PC-3 (cell line): Measurements from ENCODE around the gene FAM200B. TPM values are rescaled to one million over a fixed set of nuclear protein-coding genes. Genes with fewer than 3 reads are reported as not detected.

ENCODE experiments used
- ATAC-seq: fragments of 200-7000 bp; cut with Tn5 transposase; 2 replicates; pipeline ENCODE4 v1.9.1; 2020; ENCODE audit warnings: mild to moderate bottlenecking, moderate library complexity
- BruUV-seq: library from RNA; stranded (reverse); fragments of 400-500 nt; replicated peaks from 2 replicates; lab custom pipeline; 2021; lab: Mats Ljungman, UMichigan
- CTCF ChIA-PET: fragments of 300-600 bp; sonication (Branson Sonifier 250); formaldehyde crosslinking; loops from one replicate; lab custom pipeline; 2022; ENCODE audit warnings: antibody characterized with exemption; lab: Charles Lee
- POLR2A ChIA-PET: fragments of 300-600 bp; sonication (Branson Sonifier 250); formaldehyde crosslinking; loops from one replicate; lab custom pipeline; 2022; ENCODE audit warnings: antibody characterized with exemption; ENCODE audit not compliant: unreplicated experiment; lab: Charles Lee
- DNase-seq: peaks from one replicate; pipeline ENCODE4 v3.0.0-alpha.2; 2015
- H2AFZ ChIP-seq: fragments of 300-600 bp; sonication (generic); 2 replicates; pipeline ENCODE4 v1.6.0; 2016; ENCODE audit warnings: antibody characterized with exemption, low read length
- H3F3A ChIP-seq: fragments of 300-600 bp; sonication (generic); one replicate; pipeline ENCODE4 v1.6.0; 2017; ENCODE audit warnings: antibody characterized with exemption, low read length, control low read depth, mild to moderate bottlenecking; ENCODE audit not compliant: unreplicated experiment
- H3K27ac ChIP-seq: fragments of 300-600 bp; sonication (generic); 2 replicates; pipeline ENCODE4 v1.5.1; 2016; ENCODE audit warnings: mild to moderate bottlenecking, low read length
- H3K27me3 ChIP-seq: fragments of 300-600 bp; sonication (generic); 2 replicates; pipeline ENCODE4 v1.6.1; 2016; ENCODE audit warnings: low read length, mixed read lengths
- H3K36me3 ChIP-seq: fragments of 300-600 bp; sonication (generic); 2 replicates; pipeline ENCODE4 v1.6.1; 2016; ENCODE audit warnings: low read depth, mixed run types, low read length, mixed read lengths
- H3K4me1 ChIP-seq: fragments of 300-600 bp; sonication (generic); 2 replicates; pipeline ENCODE4 v1.5.1; 2016; ENCODE audit warnings: low read length; ENCODE audit not compliant: insufficient read depth
- H3K4me2 ChIP-seq: fragments of 300-600 bp; sonication (generic); 2 replicates; pipeline ENCODE4 v1.6.0; 2016; ENCODE audit warnings: low read length
- H3K4me3 ChIP-seq: fragments of 300-600 bp; sonication (generic); 2 replicates; pipeline ENCODE4 v1.5.1; 2016; ENCODE audit warnings: mild to moderate bottlenecking, low read length, mixed read lengths
- H3K79me2 ChIP-seq: fragments of 300-600 bp; sonication (generic); 2 replicates; pipeline ENCODE4 v1.6.1; 2017; ENCODE audit warnings: low read length, mixed read lengths
- H3K9ac ChIP-seq: fragments of 300-600 bp; sonication (generic); 2 replicates; pipeline ENCODE4 v1.6.0; 2016; ENCODE audit warnings: mild to moderate bottlenecking, low read length
- H3K9me2 ChIP-seq: fragments of 300-600 bp; sonication (generic); replicated peaks from 2 replicates; pipeline ENCODE4 v1.6.1; 2016; ENCODE audit warnings: mixed run types, low read length, mixed read lengths
- H3K9me3 ChIP-seq: fragments of 300-600 bp; sonication (generic); 2 replicates; pipeline ENCODE4 v1.6.1; 2016; ENCODE audit warnings: low read length, mixed read lengths
- H4K20me1 ChIP-seq: fragments of 300-600 bp; sonication (generic); 2 replicates; pipeline ENCODE4 v1.6.1; 2016; ENCODE audit warnings: low read length, mixed read lengths
- EZH2 ChIP-seq: fragments of 300-600 bp; sonication (generic); IDR thresholded peaks from one replicate; pipeline ENCODE4 v1.6.1; 2017; ENCODE audit warnings: antibody characterized with exemption, mild to moderate bottlenecking, low read length; ENCODE audit not compliant: unreplicated experiment
- EZH2phosphoT487 ChIP-seq: fragments of 300-600 bp; sonication (generic); IDR thresholded peaks from 2 replicates; pipeline ENCODE4 v1.6.1; 2018; ENCODE audit warnings: mild to moderate bottlenecking, antibody characterized with exemption, low read length, borderline replicate concordance
- intact Hi-C: fragments of 100-400 bp; cut with micrococcal nuclease; formaldehyde crosslinking; loops from 2 replicates; pipeline ENCODE4 v1.9.0; 2023
- total RNA-seq: library from RNA; depleted of rRNA; stranded (reverse); fragments of >200 nt; gene quantifications from 2 replicates; pipeline ENCODE4 v1.2.3, GENCODE V29; 2014
- TF ChIP-seq, protein P1 (sequence below): fragments of 300-600 bp; sonication (generic); conservative IDR thresholded peaks from 2 replicates; pipeline ENCODE4 v1.5.1; 2017; ENCODE audit warnings: antibody characterized with exemption, low read depth, mild to moderate bottlenecking, low read length

FAM200B gene
- total RNA-seq, 1 experiment from 2014 or later, result 20.1 TPM

- CTCF ChIA-PET, result no interaction called here
- H2AFZ ChIP-seq, result no peak overlapping the region
- POLR2A ChIA-PET, result no interaction called here
- H4K20me1 ChIP-seq, result no peaks in the 10 kb centered on the region
- H3K27me3 ChIP-seq, result no peaks in the 10 kb centered on the region
- intact Hi-C loops, result no loop called here
- no peak overlapping the region for H3K27ac ChIP-seq
- peaks cover 30% of the 10 kb centered on the region for H3K79me2 ChIP-seq
- H3K9me2 ChIP-seq, result no peaks in the 10 kb centered on the region
- DNase-seq (no peak), ATAC-seq (no peak)
- H3K4me1 ChIP-seq, result peaks cover 23% of the 10 kb centered on the region
- H3K36me3 ChIP-seq, result peaks cover 8% of the 10 kb centered on the region; the same call in 1 of the 2 replicates
- H3K4me2 ChIP-seq, result no peak overlapping the region
- no peaks in the 10 kb centered on the region for H3K9me3 ChIP-seq
- no peak overlapping the region for H3K9ac ChIP-seq
- no peaks in the 10 kb centered on the region for H3F3A ChIP-seq
- no peak overlapping the region for H3K4me3 ChIP-seq
- no TSS peak for BruUV-seq
- TF ChIP-seq EZH2 (no peak), EZH2phosphoT487 (no peak)
- TF ChIP-seq, protein P1, sequence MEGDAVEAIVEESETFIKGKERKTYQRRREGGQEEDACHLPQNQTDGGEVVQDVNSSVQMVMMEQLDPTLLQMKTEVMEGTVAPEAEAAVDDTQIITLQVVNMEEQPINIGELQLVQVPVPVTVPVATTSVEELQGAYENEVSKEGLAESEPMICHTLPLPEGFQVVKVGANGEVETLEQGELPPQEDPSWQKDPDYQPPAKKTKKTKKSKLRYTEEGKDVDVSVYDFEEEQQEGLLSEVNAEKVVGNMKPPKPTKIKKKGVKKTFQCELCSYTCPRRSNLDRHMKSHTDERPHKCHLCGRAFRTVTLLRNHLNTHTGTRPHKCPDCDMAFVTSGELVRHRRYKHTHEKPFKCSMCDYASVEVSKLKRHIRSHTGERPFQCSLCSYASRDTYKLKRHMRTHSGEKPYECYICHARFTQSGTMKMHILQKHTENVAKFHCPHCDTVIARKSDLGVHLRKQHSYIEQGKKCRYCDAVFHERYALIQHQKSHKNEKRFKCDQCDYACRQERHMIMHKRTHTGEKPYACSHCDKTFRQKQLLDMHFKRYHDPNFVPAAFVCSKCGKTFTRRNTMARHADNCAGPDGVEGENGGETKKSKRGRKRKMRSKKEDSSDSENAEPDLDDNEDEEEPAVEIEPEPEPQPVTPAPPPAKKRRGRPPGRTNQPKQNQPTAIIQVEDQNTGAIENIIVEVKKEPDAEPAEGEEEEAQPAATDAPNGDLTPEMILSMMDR, result no peak
Observed at GRCh38 chr4:15668566-15669435, 12.8 kb upstream of the FAM200B start.

GRCh38 chr4:15670576-15670975, 11.1 kb upstream of the FAM200B start:
- Histone ChIP-seq H3K36me3 (peaks cover 8% of the 10 kb centered on the region; the same call in 1 of the 2 replicates), H3K4me2 (no peak overlapping the region), H3K4me3 (no peak overlapping the region), H3K4me1 (peaks cover 15% of the 10 kb centered on the region), H3K27me3 (no peaks in the 10 kb centered on the region), H3K9me3 (no peaks in the 10 kb centered on the region), H3K27ac (no peak overlapping the region), H3K9ac (no peak overlapping the region), H3K79me2 (peaks cover 48% of the 10 kb centered on the region), H2AFZ (no peak overlapping the region), H3F3A (no peaks in the 10 kb centered on the region), H3K9me2 (no peaks in the 10 kb centered on the region), H4K20me1 (no peaks in the 10 kb centered on the region)
- intact Hi-C loops, result no loop called here
- BruUV-seq, result no TSS peak
- TF ChIP-seq EZH2 (no peak), EZH2phosphoT487 (no peak)
- TF ChIP-seq, protein P1, result no peak
- ChIA-PET CTCF (no interaction called here), POLR2A (no interaction called here)
- ATAC-seq (no peak), DNase-seq (no peak)

- Histone ChIP-seq H3K9me2 (no peaks in the 10 kb centered on the region), H3K79me2 (peaks cover 63% of the 10 kb centered on the region), H3F3A (no peaks in the 10 kb centered on the region), H3K9me3 (no peaks in the 10 kb centered on the region), H4K20me1 (no peaks in the 10 kb centered on the region), H3K4me2 (no peak overlapping the region), H3K9ac (no peak overlapping the region), H3K27me3 (no peaks in the 10 kb centered on the region), H3K4me3 (no peak overlapping the region), H2AFZ (no peak overlapping the region), H3K27ac (no peak overlapping the region), H3K4me1 (peaks cover 7% of the 10 kb centered on the region), H3K36me3 (peaks cover 6% of the 10 kb centered on the region; the same call in 1 of the 2 replicates)
- no peak for DNase-seq
- no TSS peak for BruUV-seq
- intact Hi-C loops, result no loop called here
- TF ChIP-seq EZH2 (no peak), EZH2phosphoT487 (no peak)
- TF ChIP-seq, protein P1, result no peak
- ATAC-seq, result no peak
- POLR2A ChIA-PET, result no interaction called here
- CTCF ChIA-PET, result no interaction called here
Observed at GRCh38 chr4:15672101-15672500, 9.5 kb upstream of the FAM200B start.
